Measurements from ENCODE around the gene SLC26A6.

The SLC26A6 gene

GRCh38 chr3:48601622-48601994 is 33.7 kb downstream of the SLC26A6 start (continued):
- TF ChIP-seq TOX (CRISPR knock-in tag; IDR thresholded peaks at IDR 0.05; ENCODE audit: borderline replicate concordance) (no peak), ESRRG (CRISPR knock-in tag; IDR thresholded peaks at IDR 0.05) (no peak), ZFP3 (CRISPR knock-in tag; IDR thresholded peaks at IDR 0.05) (no peak), ZC3H10 (CRISPR knock-in tag; IDR thresholded peaks at IDR 0.05) (no peak)

DNA sequence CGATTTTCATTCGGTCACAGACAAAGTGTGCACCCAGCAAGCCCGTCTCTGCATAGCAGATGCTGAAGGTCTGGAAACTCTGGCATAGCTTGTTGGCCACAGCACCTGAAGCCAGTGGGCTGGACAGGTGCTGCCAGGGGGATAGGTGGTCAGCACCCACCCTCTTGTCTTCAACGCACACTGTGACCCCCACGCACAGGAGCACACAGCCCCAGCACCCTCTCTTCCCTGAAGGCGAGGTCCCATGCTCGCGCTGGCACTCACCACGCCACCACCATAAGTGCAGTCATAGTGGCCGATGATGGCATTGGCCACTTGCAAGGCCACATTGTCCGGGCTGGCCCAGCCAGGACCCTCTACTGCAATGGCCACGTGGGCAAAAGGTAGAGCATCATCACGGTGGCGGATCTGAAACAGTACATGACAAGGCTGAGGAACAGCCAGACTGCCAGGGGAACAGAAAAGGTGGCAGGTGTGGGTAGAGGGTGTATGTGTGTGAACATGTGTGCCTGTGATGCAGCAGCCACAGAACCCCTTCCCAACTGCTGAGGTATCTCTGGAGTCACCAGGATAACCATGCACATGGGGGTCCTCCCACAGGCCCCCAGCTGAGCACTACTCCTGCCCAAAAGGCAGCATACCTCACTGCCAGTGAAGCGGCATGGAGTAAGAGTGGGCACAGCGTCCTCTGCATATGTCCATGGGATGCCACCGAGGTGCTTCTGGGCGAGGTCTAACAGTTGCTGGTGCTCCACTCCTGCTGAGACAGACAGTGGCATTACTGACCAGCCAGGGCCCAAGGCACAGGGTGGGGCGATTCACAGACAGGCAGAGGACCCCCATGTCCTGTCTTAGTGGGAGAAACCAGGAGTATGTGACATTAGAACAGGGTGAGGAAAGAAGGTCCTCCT is 34.3 kb downstream of the SLC26A6 start:
- TF ChIP-seq BACH2 (CRISPR knock-in tag; IDR thresholded peaks at IDR 0.05; ENCODE audit: borderline replicate concordance) (no peak), ISL1 (CRISPR knock-in tag; IDR thresholded peaks at IDR 0.05) (no peak), PATZ1 (CRISPR knock-in tag; IDR thresholded peaks at IDR 0.05; ENCODE audit: borderline replicate concordance) (no peak), ZNF8 (CRISPR knock-in tag; IDR thresholded peaks at IDR 0.05) (no peak), ZFP30 (CRISPR knock-in tag; IDR thresholded peaks at IDR 0.05) (no peak), ZNF565 (CRISPR knock-in tag; conservative IDR thresholded peaks at IDR 0.05; ENCODE audit: low read depth) (no peak), ARNTL (CRISPR knock-in tag; IDR thresholded peaks at IDR 0.05; ENCODE audit: borderline replicate concordance, low read depth) (no peak), TOX (CRISPR knock-in tag; IDR thresholded peaks at IDR 0.05; ENCODE audit: borderline replicate concordance) (no peak), ESRRG (CRISPR knock-in tag; IDR thresholded peaks at IDR 0.05) (no peak), TSHZ2 (CRISPR knock-in tag; IDR thresholded peaks at IDR 0.05) (no peak), PPARA (CRISPR knock-in tag; IDR thresholded peaks at IDR 0.05; ENCODE audit: borderline replicate concordance) (no peak), CSDC2 (CRISPR knock-in tag; IDR thresholded peaks at IDR 0.05) (no peak), GLIS3 (CRISPR knock-in tag; IDR thresholded peaks at IDR 0.05) (no peak), OSR1 (CRISPR knock-in tag; IDR thresholded peaks at IDR 0.05) (no peak)
- TF ChIP-seq, protein P1, sequence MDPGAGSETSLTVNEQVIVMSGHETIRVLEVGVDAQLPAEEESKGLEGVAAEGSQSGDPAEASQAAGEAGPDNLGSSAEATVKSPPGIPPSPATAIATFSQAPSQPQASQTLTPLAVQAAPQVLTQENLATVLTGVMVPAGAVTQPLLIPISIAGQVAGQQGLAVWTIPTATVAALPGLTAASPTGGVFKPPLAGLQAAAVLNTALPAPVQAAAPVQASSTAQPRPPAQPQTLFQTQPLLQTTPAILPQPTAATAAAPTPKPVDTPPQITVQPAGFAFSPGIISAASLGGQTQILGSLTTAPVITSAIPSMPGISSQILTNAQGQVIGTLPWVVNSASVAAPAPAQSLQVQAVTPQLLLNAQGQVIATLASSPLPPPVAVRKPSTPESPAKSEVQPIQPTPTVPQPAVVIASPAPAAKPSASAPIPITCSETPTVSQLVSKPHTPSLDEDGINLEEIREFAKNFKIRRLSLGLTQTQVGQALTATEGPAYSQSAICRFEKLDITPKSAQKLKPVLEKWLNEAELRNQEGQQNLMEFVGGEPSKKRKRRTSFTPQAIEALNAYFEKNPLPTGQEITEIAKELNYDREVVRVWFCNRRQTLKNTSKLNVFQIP (CRISPR knock-in tag; IDR thresholded peaks at IDR 0.05; ENCODE audit: borderline replicate concordance, low read depth) = no peak
- TF ChIP-seq, protein P2, sequence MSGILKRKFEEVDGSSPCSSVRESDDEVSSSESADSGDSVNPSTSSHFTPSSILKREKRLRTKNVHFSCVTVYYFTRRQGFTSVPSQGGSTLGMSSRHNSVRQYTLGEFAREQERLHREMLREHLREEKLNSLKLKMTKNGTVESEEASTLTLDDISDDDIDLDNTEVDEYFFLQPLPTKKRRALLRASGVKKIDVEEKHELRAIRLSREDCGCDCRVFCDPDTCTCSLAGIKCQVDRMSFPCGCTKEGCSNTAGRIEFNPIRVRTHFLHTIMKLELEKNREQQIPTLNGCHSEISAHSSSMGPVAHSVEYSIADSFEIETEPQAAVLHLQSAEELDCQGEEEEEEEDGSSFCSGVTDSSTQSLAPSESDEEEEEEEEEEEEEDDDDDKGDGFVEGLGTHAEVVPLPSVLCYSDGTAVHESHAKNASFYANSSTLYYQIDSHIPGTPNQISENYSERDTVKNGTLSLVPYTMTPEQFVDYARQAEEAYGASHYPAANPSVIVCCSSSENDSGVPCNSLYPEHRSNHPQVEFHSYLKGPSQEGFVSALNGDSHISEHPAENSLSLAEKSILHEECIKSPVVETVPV (CRISPR knock-in tag; IDR thresholded peaks at IDR 0.05) = no peak
- TF ChIP-seq, protein P3, sequence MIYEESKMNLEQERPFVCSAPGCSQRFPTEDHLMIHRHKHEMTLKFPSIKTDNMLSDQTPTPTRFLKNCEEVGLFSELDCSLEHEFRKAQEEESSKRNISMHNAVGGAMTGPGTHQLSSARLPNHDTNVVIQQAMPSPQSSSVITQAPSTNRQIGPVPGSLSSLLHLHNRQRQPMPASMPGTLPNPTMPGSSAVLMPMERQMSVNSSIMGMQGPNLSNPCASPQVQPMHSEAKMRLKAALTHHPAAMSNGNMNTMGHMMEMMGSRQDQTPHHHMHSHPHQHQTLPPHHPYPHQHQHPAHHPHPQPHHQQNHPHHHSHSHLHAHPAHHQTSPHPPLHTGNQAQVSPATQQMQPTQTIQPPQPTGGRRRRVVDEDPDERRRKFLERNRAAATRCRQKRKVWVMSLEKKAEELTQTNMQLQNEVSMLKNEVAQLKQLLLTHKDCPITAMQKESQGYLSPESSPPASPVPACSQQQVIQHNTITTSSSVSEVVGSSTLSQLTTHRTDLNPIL (CRISPR knock-in tag; IDR thresholded peaks at IDR 0.05; ENCODE audit: low read depth) = no peak
- ATAC-seq = no peak

DNA sequence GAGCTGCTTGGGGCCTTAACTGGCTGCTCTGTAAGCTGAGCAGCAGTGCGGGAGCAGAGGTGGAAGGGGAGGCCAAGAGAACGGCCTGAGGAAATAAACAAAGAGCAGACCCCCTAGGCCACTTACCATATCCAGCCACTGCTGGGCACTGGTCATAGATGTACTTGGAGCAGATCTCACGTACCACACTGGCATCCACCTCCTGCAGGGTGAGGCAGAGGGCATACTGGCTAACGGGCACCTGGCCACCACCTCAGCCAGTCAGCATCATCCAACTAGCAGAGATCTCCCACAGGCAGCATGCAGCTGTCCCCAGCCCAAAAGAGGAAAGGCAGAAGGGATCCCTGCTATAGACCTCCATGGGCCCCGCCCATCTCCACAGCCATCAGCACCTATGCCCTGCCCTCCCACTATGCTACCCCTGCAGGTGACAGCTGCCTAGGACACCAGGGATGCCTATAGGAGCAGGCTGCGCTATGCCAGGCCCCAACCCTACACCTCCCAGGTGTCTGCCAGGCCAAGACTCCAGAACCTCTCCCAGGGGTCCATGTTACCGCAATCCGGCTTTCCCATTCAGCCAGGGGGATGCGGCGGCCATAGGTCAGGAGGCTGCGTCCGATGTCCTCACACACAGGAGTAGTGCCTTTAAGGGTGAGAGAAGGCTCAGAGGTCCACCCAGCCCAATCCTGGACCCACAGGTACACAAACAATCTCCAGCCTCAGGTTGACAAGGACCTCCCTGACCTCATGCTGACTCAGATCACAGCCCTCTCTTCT is 35.6 kb downstream of the SLC26A6 start:
- ATAC-seq = no peak
- TF ChIP-seq BACH2 (CRISPR knock-in tag; IDR thresholded peaks at IDR 0.05; ENCODE audit: borderline replicate concordance) = no peak
